HEK293 (cell line): ENCODE measurements around the gene MATN4.

Experiments used
- KLF7 ChIP-seq: fragments of 450-650 bp; formaldehyde crosslinking; IDR thresholded peaks from 2 replicates; pipeline ENCODE4 v1.5.1; 2016; ENCODE audit warnings: missing biosample characterization, missing genetic modification characterization, borderline replicate concordance
- OVOL3 ChIP-seq: fragments of 450-650 bp; formaldehyde crosslinking; IDR thresholded peaks from 2 replicates; pipeline ENCODE4 v1.5.1; 2016; ENCODE audit warnings: missing biosample characterization, missing genetic modification characterization
- PRDM1 ChIP-seq: fragments of 450-650 bp; formaldehyde crosslinking; IDR thresholded peaks from 2 replicates; pipeline ENCODE4; 2016; ENCODE audit warnings: missing biosample characterization, missing genetic modification characterization
- ZBTB1 ChIP-seq: fragments of 450-650 bp; formaldehyde crosslinking; IDR thresholded peaks from 2 replicates; pipeline ENCODE4 v1.5.1; 2016; ENCODE audit warnings: missing biosample characterization, missing genetic modification characterization
- ZBTB17 ChIP-seq: fragments of 450-650 bp; formaldehyde crosslinking; IDR thresholded peaks from 2 replicates; pipeline ENCODE4 v1.5.1; 2016; ENCODE audit warnings: missing biosample characterization, missing genetic modification characterization
- ZFP37 ChIP-seq: fragments of 450-650 bp; formaldehyde crosslinking; IDR thresholded peaks from 2 replicates; pipeline ENCODE4 v1.5.1; 2016; ENCODE audit warnings: missing biosample characterization, missing genetic modification characterization
- ZNF140 ChIP-seq: fragments of 450-650 bp; formaldehyde crosslinking; IDR thresholded peaks from 2 replicates; pipeline ENCODE4 v1.5.1; 2016; ENCODE audit warnings: missing biosample characterization, missing genetic modification characterization
- ZNF16 ChIP-seq: fragments of 450-650 bp; formaldehyde crosslinking; IDR thresholded peaks from 2 replicates; pipeline ENCODE4 v1.5.1; 2016; ENCODE audit warnings: low read depth, missing biosample characterization, missing genetic modification characterization
- ZNF202 ChIP-seq: fragments of 450-650 bp; formaldehyde crosslinking; IDR thresholded peaks from 2 replicates; pipeline ENCODE4 v1.5.1; 2016; ENCODE audit warnings: missing biosample characterization, missing genetic modification characterization, borderline replicate concordance
- ZNF324 ChIP-seq: fragments of 450-650 bp; formaldehyde crosslinking; IDR thresholded peaks from 2 replicates; pipeline ENCODE4 v1.5.1; 2016; ENCODE audit warnings: missing biosample characterization, missing genetic modification characterization
- ZNF354C ChIP-seq: fragments of 450-650 bp; formaldehyde crosslinking; IDR thresholded peaks from 2 replicates; pipeline ENCODE4 v1.5.1; 2016; ENCODE audit warnings: missing biosample characterization, missing genetic modification characterization, low read depth, borderline replicate concordance
- ZNF510 ChIP-seq: fragments of 450-650 bp; formaldehyde crosslinking; IDR thresholded peaks from 2 replicates; pipeline ENCODE4 v1.5.1; 2018; ENCODE audit warnings: mild to moderate bottlenecking, missing genetic modification characterization, missing biosample characterization; ENCODE audit not compliant: insufficient replicate concordance
- ZNF530 ChIP-seq: fragments of 450-650 bp; formaldehyde crosslinking; IDR thresholded peaks from 2 replicates; pipeline ENCODE4 v1.5.1; 2016; ENCODE audit warnings: low read depth, missing biosample characterization, missing genetic modification characterization
- ZNF654 ChIP-seq: fragments of 450-650 bp; formaldehyde crosslinking; IDR thresholded peaks from 2 replicates; pipeline ENCODE4 v1.5.1; 2016; ENCODE audit warnings: low read depth, missing biosample characterization, missing genetic modification characterization
- ZNF658 ChIP-seq: fragments of 450-650 bp; formaldehyde crosslinking; IDR thresholded peaks from 2 replicates; pipeline ENCODE4; 2016; ENCODE audit warnings: missing biosample characterization, missing genetic modification characterization
- ZSCAN16 ChIP-seq: fragments of 450-650 bp; formaldehyde crosslinking; IDR thresholded peaks from 2 replicates; pipeline ENCODE4 v1.5.1; 2016; ENCODE audit warnings: missing biosample characterization, missing genetic modification characterization
- TF ChIP-seq, protein P1 (sequence below): fragments of 450-650 bp; formaldehyde crosslinking; IDR thresholded peaks from 2 replicates; pipeline ENCODE4 v1.5.1; 2017; ENCODE audit warnings: missing biosample characterization, missing genetic modification characterization
- TF ChIP-seq, protein P2 (sequence below): fragments of 450-650 bp; formaldehyde crosslinking; IDR thresholded peaks from 2 replicates; pipeline ENCODE4 v1.5.1; 2016; ENCODE audit warnings: missing biosample characterization, missing genetic modification characterization, borderline replicate concordance
- TF ChIP-seq, protein P3 (sequence below): fragments of 450-650 bp; formaldehyde crosslinking; IDR thresholded peaks from 2 replicates; pipeline ENCODE4 v1.5.1; 2017; ENCODE audit warnings: missing biosample characterization, missing genetic modification characterization
- TF ChIP-seq, protein P4 (sequence below): fragments of 450-650 bp; formaldehyde crosslinking; IDR thresholded peaks from 2 replicates; pipeline ENCODE4 v1.5.1; 2016; ENCODE audit warnings: missing biosample characterization, missing genetic modification characterization, borderline replicate concordance
- TF ChIP-seq, protein P5 (sequence below): fragments of 450-650 bp; formaldehyde crosslinking; IDR thresholded peaks from 2 replicates; pipeline ENCODE4 v1.5.1; 2017; ENCODE audit warnings: missing biosample characterization, missing genetic modification characterization
- TF ChIP-seq, protein P6 (sequence below): fragments of 450-650 bp; formaldehyde crosslinking; IDR thresholded peaks from 2 replicates; pipeline ENCODE4 v1.5.1; 2016; ENCODE audit warnings: missing biosample characterization, missing genetic modification characterization
- TF ChIP-seq, protein P7 (sequence below): fragments of 450-650 bp; formaldehyde crosslinking; IDR thresholded peaks from 2 replicates; pipeline ENCODE4 v1.5.1; 2016; ENCODE audit warnings: missing biosample characterization, missing genetic modification characterization
- TF ChIP-seq, protein P8 (sequence below): fragments of 450-650 bp; formaldehyde crosslinking; optimal IDR thresholded peaks from 2 replicates; pipeline ENCODE3; 2016; ENCODE audit warnings: missing biosample characterization, mild to moderate bottlenecking, missing genetic modification characterization

The MATN4 gene

DNA sequence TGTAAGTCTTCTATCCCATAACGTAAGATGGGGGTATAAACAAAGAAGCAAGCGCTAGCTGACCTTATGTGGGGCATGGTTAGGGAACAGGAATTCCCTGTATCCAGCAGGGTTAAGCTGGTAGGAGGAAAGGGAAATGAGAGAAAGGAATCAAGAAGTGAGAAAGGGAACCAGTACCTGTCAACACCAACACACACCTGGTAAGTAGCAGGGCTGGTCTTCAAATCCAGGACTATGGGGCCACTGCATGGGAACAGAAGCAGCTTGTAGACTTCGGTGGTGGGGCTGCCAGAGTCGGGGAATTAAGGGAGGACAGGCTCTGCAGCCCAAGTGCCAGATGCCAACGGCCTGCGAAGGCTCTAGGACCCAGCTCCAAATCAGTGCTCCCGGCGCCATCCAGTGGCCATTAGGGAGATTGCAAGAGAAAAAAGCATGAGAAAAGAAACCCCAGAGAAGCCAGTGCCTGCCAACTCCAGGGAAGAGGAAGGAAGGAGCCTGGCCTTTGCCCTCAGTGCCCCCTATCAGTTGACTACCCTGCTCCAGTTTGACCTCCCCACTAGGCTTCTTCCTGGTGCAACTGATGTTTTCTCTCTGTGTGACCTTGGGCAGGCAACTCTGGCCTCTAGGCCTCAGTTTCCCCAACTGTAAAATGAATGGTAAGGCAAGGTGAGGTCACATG, 17.3 kb downstream of the MATN4 start (continued):
- TF ChIP-seq, protein P1, sequence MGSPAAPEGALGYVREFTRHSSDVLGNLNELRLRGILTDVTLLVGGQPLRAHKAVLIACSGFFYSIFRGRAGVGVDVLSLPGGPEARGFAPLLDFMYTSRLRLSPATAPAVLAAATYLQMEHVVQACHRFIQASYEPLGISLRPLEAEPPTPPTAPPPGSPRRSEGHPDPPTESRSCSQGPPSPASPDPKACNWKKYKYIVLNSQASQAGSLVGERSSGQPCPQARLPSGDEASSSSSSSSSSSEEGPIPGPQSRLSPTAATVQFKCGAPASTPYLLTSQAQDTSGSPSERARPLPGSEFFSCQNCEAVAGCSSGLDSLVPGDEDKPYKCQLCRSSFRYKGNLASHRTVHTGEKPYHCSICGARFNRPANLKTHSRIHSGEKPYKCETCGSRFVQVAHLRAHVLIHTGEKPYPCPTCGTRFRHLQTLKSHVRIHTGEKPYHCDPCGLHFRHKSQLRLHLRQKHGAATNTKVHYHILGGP = no peak
- TF ChIP-seq, protein P2, sequence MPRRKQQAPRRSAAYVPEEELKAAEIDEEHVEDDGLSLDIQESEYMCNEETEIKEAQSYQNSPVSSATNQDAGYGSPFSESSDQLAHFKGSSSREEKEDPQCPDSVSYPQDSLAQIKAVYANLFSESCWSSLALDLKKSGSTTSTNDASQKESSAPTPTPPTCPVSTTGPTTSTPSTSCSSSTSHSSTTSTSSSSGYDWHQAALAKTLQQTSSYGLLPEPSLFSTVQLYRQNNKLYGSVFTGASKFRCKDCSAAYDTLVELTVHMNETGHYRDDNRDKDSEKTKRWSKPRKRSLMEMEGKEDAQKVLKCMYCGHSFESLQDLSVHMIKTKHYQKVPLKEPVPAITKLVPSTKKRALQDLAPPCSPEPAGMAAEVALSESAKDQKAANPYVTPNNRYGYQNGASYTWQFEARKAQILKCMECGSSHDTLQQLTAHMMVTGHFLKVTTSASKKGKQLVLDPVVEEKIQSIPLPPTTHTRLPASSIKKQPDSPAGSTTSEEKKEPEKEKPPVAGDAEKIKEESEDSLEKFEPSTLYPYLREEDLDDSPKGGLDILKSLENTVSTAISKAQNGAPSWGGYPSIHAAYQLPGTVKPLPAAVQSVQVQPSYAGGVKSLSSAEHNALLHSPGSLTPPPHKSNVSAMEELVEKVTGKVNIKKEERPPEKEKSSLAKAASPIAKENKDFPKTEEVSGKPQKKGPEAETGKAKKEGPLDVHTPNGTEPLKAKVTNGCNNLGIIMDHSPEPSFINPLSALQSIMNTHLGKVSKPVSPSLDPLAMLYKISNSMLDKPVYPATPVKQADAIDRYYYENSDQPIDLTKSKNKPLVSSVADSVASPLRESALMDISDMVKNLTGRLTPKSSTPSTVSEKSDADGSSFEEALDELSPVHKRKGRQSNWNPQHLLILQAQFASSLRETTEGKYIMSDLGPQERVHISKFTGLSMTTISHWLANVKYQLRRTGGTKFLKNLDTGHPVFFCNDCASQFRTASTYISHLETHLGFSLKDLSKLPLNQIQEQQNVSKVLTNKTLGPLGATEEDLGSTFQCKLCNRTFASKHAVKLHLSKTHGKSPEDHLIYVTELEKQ (tag by site-specific recombination) = no peak
- TF ChIP-seq ZSCAN16 (tag by site-specific recombination) = peak; percentile 80; the same call in 1 of the 2 replicates
- no peak for TF ChIP-seq ZNF202
- no peak for TF ChIP-seq ZNF324 (tag by site-specific recombination)
- TF ChIP-seq ZBTB1 (tag by site-specific recombination) = no peak
- TF ChIP-seq, protein P3, sequence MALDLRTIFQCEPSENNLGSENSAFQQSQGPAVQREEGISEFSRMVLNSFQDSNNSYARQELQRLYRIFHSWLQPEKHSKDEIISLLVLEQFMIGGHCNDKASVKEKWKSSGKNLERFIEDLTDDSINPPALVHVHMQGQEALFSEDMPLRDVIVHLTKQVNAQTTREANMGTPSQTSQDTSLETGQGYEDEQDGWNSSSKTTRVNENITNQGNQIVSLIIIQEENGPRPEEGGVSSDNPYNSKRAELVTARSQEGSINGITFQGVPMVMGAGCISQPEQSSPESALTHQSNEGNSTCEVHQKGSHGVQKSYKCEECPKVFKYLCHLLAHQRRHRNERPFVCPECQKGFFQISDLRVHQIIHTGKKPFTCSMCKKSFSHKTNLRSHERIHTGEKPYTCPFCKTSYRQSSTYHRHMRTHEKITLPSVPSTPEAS (tag by site-specific recombination) = no peak
- no peak for TF ChIP-seq ZNF16 (tag by site-specific recombination)
- TF ChIP-seq, protein P4, sequence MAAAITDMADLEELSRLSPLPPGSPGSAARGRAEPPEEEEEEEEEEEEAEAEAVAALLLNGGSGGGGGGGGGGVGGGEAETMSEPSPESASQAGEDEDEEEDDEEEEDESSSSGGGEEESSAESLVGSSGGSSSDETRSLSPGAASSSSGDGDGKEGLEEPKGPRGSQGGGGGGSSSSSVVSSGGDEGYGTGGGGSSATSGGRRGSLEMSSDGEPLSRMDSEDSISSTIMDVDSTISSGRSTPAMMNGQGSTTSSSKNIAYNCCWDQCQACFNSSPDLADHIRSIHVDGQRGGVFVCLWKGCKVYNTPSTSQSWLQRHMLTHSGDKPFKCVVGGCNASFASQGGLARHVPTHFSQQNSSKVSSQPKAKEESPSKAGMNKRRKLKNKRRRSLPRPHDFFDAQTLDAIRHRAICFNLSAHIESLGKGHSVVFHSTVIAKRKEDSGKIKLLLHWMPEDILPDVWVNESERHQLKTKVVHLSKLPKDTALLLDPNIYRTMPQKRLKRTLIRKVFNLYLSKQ (tag by site-specific recombination) = no peak
- TF ChIP-seq ZFP37 = no peak
- no peak for TF ChIP-seq ZNF140 (tag by site-specific recombination)
- no peak for TF ChIP-seq KLF7 (tag by site-specific recombination)
- TF ChIP-seq, protein P5, sequence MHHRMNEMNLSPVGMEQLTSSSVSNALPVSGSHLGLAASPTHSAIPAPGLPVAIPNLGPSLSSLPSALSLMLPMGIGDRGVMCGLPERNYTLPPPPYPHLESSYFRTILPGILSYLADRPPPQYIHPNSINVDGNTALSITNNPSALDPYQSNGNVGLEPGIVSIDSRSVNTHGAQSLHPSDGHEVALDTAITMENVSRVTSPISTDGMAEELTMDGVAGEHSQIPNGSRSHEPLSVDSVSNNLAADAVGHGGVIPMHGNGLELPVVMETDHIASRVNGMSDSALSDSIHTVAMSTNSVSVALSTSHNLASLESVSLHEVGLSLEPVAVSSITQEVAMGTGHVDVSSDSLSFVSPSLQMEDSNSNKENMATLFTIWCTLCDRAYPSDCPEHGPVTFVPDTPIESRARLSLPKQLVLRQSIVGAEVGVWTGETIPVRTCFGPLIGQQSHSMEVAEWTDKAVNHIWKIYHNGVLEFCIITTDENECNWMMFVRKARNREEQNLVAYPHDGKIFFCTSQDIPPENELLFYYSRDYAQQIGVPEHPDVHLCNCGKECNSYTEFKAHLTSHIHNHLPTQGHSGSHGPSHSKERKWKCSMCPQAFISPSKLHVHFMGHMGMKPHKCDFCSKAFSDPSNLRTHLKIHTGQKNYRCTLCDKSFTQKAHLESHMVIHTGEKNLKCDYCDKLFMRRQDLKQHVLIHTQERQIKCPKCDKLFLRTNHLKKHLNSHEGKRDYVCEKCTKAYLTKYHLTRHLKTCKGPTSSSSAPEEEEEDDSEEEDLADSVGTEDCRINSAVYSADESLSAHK (tag by site-specific recombination) = no peak
- TF ChIP-seq, protein P6, sequence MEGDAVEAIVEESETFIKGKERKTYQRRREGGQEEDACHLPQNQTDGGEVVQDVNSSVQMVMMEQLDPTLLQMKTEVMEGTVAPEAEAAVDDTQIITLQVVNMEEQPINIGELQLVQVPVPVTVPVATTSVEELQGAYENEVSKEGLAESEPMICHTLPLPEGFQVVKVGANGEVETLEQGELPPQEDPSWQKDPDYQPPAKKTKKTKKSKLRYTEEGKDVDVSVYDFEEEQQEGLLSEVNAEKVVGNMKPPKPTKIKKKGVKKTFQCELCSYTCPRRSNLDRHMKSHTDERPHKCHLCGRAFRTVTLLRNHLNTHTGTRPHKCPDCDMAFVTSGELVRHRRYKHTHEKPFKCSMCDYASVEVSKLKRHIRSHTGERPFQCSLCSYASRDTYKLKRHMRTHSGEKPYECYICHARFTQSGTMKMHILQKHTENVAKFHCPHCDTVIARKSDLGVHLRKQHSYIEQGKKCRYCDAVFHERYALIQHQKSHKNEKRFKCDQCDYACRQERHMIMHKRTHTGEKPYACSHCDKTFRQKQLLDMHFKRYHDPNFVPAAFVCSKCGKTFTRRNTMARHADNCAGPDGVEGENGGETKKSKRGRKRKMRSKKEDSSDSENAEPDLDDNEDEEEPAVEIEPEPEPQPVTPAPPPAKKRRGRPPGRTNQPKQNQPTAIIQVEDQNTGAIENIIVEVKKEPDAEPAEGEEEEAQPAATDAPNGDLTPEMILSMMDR = peak; percentile 79
- no peak for TF ChIP-seq ZNF658 (tag by site-specific recombination)
- TF ChIP-seq PRDM1 (tag by site-specific recombination) = peak; percentile 91
- peak; percentile 93 for TF ChIP-seq ZNF654
- no peak for TF ChIP-seq ZNF354C
- no peak for TF ChIP-seq ZNF510 (tag by site-specific recombination)
- no peak for TF ChIP-seq OVOL3
- TF ChIP-seq ZNF530 (tag by site-specific recombination) = no peak
- TF ChIP-seq, protein P7, sequence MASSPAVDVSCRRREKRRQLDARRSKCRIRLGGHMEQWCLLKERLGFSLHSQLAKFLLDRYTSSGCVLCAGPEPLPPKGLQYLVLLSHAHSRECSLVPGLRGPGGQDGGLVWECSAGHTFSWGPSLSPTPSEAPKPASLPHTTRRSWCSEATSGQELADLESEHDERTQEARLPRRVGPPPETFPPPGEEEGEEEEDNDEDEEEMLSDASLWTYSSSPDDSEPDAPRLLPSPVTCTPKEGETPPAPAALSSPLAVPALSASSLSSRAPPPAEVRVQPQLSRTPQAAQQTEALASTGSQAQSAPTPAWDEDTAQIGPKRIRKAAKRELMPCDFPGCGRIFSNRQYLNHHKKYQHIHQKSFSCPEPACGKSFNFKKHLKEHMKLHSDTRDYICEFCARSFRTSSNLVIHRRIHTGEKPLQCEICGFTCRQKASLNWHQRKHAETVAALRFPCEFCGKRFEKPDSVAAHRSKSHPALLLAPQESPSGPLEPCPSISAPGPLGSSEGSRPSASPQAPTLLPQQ (tag by site-specific recombination) = 0 out of 2 replicates have a peak, but pooled peaks have one; percentile 32
- TF ChIP-seq, protein P8, sequence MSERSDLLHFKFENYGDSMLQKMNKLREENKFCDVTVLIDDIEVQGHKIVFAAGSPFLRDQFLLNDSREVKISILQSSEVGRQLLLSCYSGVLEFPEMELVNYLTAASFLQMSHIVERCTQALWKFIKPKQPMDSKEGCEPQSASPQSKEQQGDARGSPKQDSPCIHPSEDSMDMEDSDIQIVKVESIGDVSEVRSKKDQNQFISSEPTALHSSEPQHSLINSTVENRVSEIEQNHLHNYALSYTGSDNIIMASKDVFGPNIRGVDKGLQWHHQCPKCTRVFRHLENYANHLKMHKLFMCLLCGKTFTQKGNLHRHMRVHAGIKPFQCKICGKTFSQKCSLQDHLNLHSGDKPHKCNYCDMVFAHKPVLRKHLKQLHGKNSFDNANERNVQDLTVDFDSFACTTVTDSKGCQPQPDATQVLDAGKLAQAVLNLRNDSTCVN (tag by site-specific recombination) = no peak
- TF ChIP-seq ZBTB17 = 0 out of 2 replicates have a peak, but pooled peaks have one; percentile 21
